Suprapubic skin (tissue), 4 donors: ENCODE results near the gene RFX3. TPM values are rescaled to one million over a fixed set of nuclear protein-coding genes. Genes with fewer than 3 reads are reported as not detected.

Experiments
- DNase-seq, 2 donors: peaks; one replicate each; pipeline ENCODE4 v3.0.0-alpha.2; 2019; ENCODE audit warnings: low spot score in 2 of 2
- H3K27ac ChIP-seq: fragments of 200-600 bp; sonication (generic); one replicate; pipeline ENCODE4 v1.5.1; 2019
- H3K27me3 ChIP-seq: fragments of 200-600 bp; sonication (generic); one replicate; pipeline ENCODE4 v1.5.1; 2019
- H3K36me3 ChIP-seq: fragments of 200-600 bp; sonication (generic); one replicate; pipeline ENCODE4 v1.5.1; 2019
- H3K4me1 ChIP-seq: fragments of 200-600 bp; sonication (generic); one replicate; pipeline ENCODE4 v1.5.1; 2019
- H3K4me3 ChIP-seq: fragments of 200-600 bp; sonication (generic); one replicate; pipeline ENCODE4 v1.5.1; 2019; ENCODE audit warnings: mild to moderate bottlenecking
- H3K9me3 ChIP-seq: fragments of 200-600 bp; sonication (generic); one replicate; pipeline ENCODE4 v1.5.1; 2019
- EP300 ChIP-seq: sonication (generic); formaldehyde crosslinking; IDR thresholded peaks from one replicate; pipeline ENCODE4 v1.6.1; 2017; ENCODE audit warnings: antibody characterized with exemption
- POLR2A ChIP-seq, 2 donors: fragments of 450-650 bp; IDR thresholded peaks; one replicate each; pipeline ENCODE4 v1.6.1; 2017; ENCODE audit warnings: antibody characterized with exemption in 2 of 2, mild to moderate bottlenecking in 2 of 2, moderate library complexity in 2 of 2
- POLR2AphosphoS5 ChIP-seq, 3 donors: sonication (generic); formaldehyde crosslinking; IDR thresholded peaks; one replicate each; pipeline ENCODE4 v1.6.1; 2017; ENCODE audit warnings: antibody characterized with exemption in 3 of 3
- WGBS: methylation state at CpG from one replicate; pipeline ENCODE4 v1.1.5; 2018; 5-methylcytosine and 5-hydroxymethylcytosine counted together
- total RNA-seq, 4 donors: library from RNA; depleted of rRNA; stranded (reverse); fragments of >200 nt; gene quantifications; one replicate each; pipeline ENCODE4 v1.1.0, GENCODE V29; 2016
- TF ChIP-seq, protein P1 (sequence below), 2 donors: fragments of 200-600 bp in 1 of 2; fragments of 450-650 bp in 1 of 2; sonication (generic) in 1 of 2; IDR thresholded peaks; one replicate each; pipeline ENCODE4 v1.5.1; 2016 to 2019; ENCODE audit warnings: antibody characterized with exemption in 2 of 2, mild to moderate bottlenecking in 1 of 2, moderate library complexity in 1 of 2

RFX3 gene
- total RNA-seq, 4 donors from 2014 or later: 7.7 to 23.5 (median 9.4) TPM

DNA sequence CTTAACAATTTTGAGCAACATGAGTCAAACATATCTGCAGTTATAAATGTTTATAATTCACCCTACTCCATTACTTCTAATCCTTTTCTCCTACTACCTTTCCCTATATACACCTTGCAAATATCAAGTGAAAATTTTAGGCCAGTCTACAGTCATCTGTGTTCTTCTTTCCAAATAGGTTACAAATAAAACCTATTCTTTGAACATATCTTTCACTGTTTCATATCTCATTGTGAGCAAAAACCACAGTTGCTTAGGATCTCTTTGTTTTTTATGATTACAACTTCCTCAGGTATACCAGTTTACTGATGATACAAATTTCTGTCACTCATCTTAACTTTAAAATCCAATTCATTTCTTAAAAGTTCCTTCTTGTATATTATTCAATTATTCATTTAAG, 34.4 kb downstream of the RFX3 start:
- Histone ChIP-seq H3K4me3 (no peak overlapping the region), H3K27me3 (no peaks in the 10 kb centered on the region), H3K36me3 (no peaks in the 10 kb centered on the region), H3K4me1 (no peaks in the 10 kb centered on the region), H3K27ac (no peak overlapping the region), H3K9me3 (no peaks in the 10 kb centered on the region)
- TF ChIP-seq EP300 (no peak), POLR2A (IDR thresholded peaks at IDR 0.05) (no peak), POLR2AphosphoS5 (IDR thresholded peaks at IDR 0.05) (no peak)
- TF ChIP-seq, protein P1, sequence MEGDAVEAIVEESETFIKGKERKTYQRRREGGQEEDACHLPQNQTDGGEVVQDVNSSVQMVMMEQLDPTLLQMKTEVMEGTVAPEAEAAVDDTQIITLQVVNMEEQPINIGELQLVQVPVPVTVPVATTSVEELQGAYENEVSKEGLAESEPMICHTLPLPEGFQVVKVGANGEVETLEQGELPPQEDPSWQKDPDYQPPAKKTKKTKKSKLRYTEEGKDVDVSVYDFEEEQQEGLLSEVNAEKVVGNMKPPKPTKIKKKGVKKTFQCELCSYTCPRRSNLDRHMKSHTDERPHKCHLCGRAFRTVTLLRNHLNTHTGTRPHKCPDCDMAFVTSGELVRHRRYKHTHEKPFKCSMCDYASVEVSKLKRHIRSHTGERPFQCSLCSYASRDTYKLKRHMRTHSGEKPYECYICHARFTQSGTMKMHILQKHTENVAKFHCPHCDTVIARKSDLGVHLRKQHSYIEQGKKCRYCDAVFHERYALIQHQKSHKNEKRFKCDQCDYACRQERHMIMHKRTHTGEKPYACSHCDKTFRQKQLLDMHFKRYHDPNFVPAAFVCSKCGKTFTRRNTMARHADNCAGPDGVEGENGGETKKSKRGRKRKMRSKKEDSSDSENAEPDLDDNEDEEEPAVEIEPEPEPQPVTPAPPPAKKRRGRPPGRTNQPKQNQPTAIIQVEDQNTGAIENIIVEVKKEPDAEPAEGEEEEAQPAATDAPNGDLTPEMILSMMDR (IDR thresholded peaks at IDR 0.05): no peak
- DNase-seq: no peak

- Histone ChIP-seq H3K36me3 (no peaks in the 10 kb centered on the region), H3K27ac (no peak overlapping the region)
- WGBS: 79% methylated on average over 4 of the region's 4 CpGs
These were observed 34.8 kb downstream of the RFX3 start for GRCh38 chr9:3490957-3491356.

GRCh38 chr9:3482578-3482977, 43.2 kb downstream of the RFX3 start:
- Histone ChIP-seq H3K4me3 (no peak overlapping the region), H3K27me3 (no peaks in the 10 kb centered on the region)
- 95% methylated on average over 2 of the region's 2 CpGs for WGBS

More at GRCh38 chr9:3490957-3491356, 34.8 kb downstream of the RFX3 start:
- Histone ChIP-seq H3K27me3 (no peaks in the 10 kb centered on the region), H3K4me3 (no peak overlapping the region), H3K4me1 (no peaks in the 10 kb centered on the region), H3K9me3 (no peaks in the 10 kb centered on the region)
- TF ChIP-seq, protein P1 (IDR thresholded peaks at IDR 0.05): no peak
- TF ChIP-seq POLR2AphosphoS5 (IDR thresholded peaks at IDR 0.05) (no peak), EP300 (no peak), POLR2A (IDR thresholded peaks at IDR 0.05) (no peak)
- DNase-seq: no peak

GRCh38 chr9:3480353-3480655, 45.5 kb downstream of the RFX3 start:
- 98% methylated on average over 3 of the region's 3 CpGs for WGBS

More at GRCh38 chr9:3482578-3482977, 43.2 kb downstream of the RFX3 start:
- Histone ChIP-seq H3K27ac (no peak overlapping the region), H3K9me3 (no peaks in the 10 kb centered on the region), H3K36me3 (peaks cover 3% of the 10 kb centered on the region), H3K4me1 (no peaks in the 10 kb centered on the region)
- DNase-seq: no peak
- TF ChIP-seq POLR2A (IDR thresholded peaks at IDR 0.05) (no peak), EP300 (no peak), POLR2AphosphoS5 (IDR thresholded peaks at IDR 0.05) (no peak)
- TF ChIP-seq, protein P1 (IDR thresholded peaks at IDR 0.05): no peak

DNA sequence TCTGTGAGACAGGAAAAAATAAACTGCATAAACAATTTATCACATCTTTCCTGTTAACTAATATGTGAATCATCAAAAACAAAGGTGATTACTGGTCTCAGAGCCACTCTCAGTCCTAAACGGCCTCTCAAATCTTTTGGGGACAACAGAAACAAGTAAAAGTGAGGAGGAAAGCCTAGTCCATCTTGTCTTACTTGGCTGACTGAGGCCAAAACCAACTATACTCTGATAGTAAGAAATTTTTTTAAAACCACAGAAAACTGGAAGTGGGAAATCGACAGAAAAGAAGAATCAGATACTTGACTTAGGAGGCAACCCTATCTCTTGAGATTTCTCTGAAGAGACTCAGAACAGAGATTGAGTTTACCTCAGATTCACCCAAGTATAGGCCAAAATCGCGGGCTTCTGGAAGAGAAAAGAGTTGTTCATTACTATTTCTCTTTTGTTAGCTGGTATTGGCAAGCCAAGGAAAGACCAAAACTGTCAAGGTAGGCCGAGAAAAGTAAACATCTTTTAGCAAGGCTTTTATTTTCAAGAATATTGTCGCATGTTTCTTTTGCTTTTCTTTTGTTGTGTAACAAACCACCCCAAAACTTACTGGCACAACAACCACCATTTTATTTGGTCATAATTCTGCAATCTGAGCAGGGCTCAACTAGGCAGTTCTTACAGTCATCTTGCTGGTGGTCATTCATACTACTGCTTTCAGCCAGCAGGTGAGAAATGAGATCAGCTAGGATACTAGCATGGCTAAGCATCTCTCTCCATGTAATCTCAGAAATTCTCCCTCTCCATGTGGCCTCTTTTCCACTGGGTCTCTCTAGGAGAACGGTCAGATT, 46.1 kb downstream of the RFX3 start:
- TF ChIP-seq, protein P1 (IDR thresholded peaks at IDR 0.05): no peak
- TF ChIP-seq POLR2AphosphoS5 (IDR thresholded peaks at IDR 0.05) (no peak), EP300 (no peak), POLR2A (IDR thresholded peaks at IDR 0.05) (no peak)

More at GRCh38 chr9:3480353-3480655, 45.5 kb downstream of the RFX3 start:
- Histone ChIP-seq H3K9me3 (no peaks in the 10 kb centered on the region), H3K36me3 (peaks cover 3% of the 10 kb centered on the region), H3K4me3 (no peak overlapping the region), H3K27ac (no peak overlapping the region), H3K4me1 (no peaks in the 10 kb centered on the region), H3K27me3 (no peaks in the 10 kb centered on the region)
- TF ChIP-seq POLR2AphosphoS5 (IDR thresholded peaks at IDR 0.05): no peak
- TF ChIP-seq, protein P1 (IDR thresholded peaks at IDR 0.05): no peak
- no peak for TF ChIP-seq EP300
- TF ChIP-seq POLR2A (IDR thresholded peaks at IDR 0.05): no peak
- no peak for DNase-seq

More for the DNA sequence above, 46.1 kb downstream of the RFX3 start:
- Histone ChIP-seq H3K36me3 (peaks cover 1% of the 10 kb centered on the region), H3K9me3 (no peaks in the 10 kb centered on the region), H3K27me3 (no peaks in the 10 kb centered on the region), H3K27ac (no peak overlapping the region), H3K4me3 (no peak overlapping the region), H3K4me1 (no peaks in the 10 kb centered on the region)
- WGBS: 84% methylated on average over 7 of the region's 7 CpGs
- no peak for DNase-seq
